HS-5 (cell line): ENCODE measurements around the gene MRPS34.
"Not testable (repeated sequence)": the region's sequence is repeated elsewhere in the genome, so short reads cannot be mapped to it uniquely, and the experiment has no call there.

Experiments
- DNase-seq: peaks from one replicate; pipeline ENCODE4 v3.0.0-alpha.2; 2012; ENCODE audit warnings: low read depth

Gene MRPS34

GRCh38 chr16:1772908-1773702 lies at the start of gene MRPS34:
Gene MRPS34, minus strand, starts transcription at chr16:1773134. Its CDS starts 15 bp downstream, at chr16:1773119.
- DNase-seq, result no peak

GRCh38 chr16:1821861-1822611 lies 49.1 kb upstream of the MRPS34 start:
- DNase-seq, result no peak

GRCh38 chr16:1820946-1821290 lies 48.0 kb upstream of the MRPS34 start:
- no peak for DNase-seq

GRCh38 chr16:1820096-1820945 lies 47.4 kb upstream of the MRPS34 start:
- DNase-seq, result no peak

- no peak for DNase-seq
Measured at GRCh38 chr16:1819611-1820010, 46.7 kb upstream of the MRPS34 start.

GRCh38 chr16:1818873-1819525 lies 46.1 kb upstream of the MRPS34 start:
- no peak for DNase-seq

- no peak for DNase-seq
Measured at GRCh38 chr16:1818204-1818872, 45.4 kb upstream of the MRPS34 start.

GRCh38 chr16:1817716-1818115 lies 44.8 kb upstream of the MRPS34 start:
- DNase-seq, result no peak

GRCh38 chr16:1817276-1817589 lies 44.3 kb upstream of the MRPS34 start:
- DNase-seq, result no peak

GRCh38 chr16:1816396-1817275 lies 43.7 kb upstream of the MRPS34 start:
- no peak for DNase-seq

- DNase-seq, result no peak
Measured at GRCh38 chr16:1815461-1815860, 42.5 kb upstream of the MRPS34 start.

- DNase-seq, result no peak
Measured at GRCh38 chr16:1812732-1813163, 39.8 kb upstream of the MRPS34 start.

- DNase-seq, result no peak
Measured at GRCh38 chr16:1810536-1810935, 37.6 kb upstream of the MRPS34 start.

GRCh38 chr16:1810106-1810505 lies 37.2 kb upstream of the MRPS34 start:
- no peak for DNase-seq

GRCh38 chr16:1809281-1809801 lies 36.4 kb upstream of the MRPS34 start:
- DNase-seq, result no peak

- DNase-seq, result no peak
Measured at GRCh38 chr16:1808691-1809090, 35.8 kb upstream of the MRPS34 start.

GRCh38 chr16:1807626-1808025 lies 34.7 kb upstream of the MRPS34 start:
- no peak for DNase-seq

GRCh38 chr16:1800701-1801100 lies 27.8 kb upstream of the MRPS34 start:
- no peak for DNase-seq

GRCh38 chr16:1799263-1799662 lies 26.3 kb upstream of the MRPS34 start:
- DNase-seq, result not testable (repeated sequence)

GRCh38 chr16:1794908-1795666 lies 22.2 kb upstream of the MRPS34 start:
- DNase-seq, result no peak
